ENCODE data around the gene C10orf90.

GRCh38 chr10:126597211-126597610 is 73.3 kb downstream of the C10orf90 start:
- TF ChIP-seq ARNT (IDR thresholded peaks at IDR 0.05) (no peak), TARDBP (IDR thresholded peaks at IDR 0.05) (no peak), CTBP1 (IDR thresholded peaks at IDR 0.05; ENCODE audit: borderline replicate concordance) (no peak), L3MBTL2 (conservative IDR thresholded peaks at IDR 0.05) (no peak), SP1 (IDR thresholded peaks at IDR 0.05) (no peak), FOXK2 (IDR thresholded peaks at IDR 0.05) (no peak), SUZ12 (IDR thresholded peaks at IDR 0.05) (no peak), FOXM1 (IDR thresholded peaks at IDR 0.05; ENCODE audit: borderline replicate concordance) (no peak), ZNF384 (IDR thresholded peaks at IDR 0.05) (no peak), BHLHE40 (IDR thresholded peaks at IDR 0.05; ENCODE audit: borderline replicate concordance) (no peak), FOXA1 (IDR thresholded peaks at IDR 0.05) (no peak)
- TF ChIP-seq, protein P1, sequence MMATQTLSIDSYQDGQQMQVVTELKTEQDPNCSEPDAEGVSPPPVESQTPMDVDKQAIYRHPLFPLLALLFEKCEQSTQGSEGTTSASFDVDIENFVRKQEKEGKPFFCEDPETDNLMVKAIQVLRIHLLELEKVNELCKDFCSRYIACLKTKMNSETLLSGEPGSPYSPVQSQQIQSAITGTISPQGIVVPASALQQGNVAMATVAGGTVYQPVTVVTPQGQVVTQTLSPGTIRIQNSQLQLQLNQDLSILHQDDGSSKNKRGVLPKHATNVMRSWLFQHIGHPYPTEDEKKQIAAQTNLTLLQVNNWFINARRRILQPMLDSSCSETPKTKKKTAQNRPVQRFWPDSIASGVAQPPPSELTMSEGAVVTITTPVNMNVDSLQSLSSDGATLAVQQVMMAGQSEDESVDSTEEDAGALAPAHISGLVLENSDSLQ (IDR thresholded peaks at IDR 0.05) = no peak

All from HEK293T (cell line).